ENCODE data around the gene TBX4. TPM values are rescaled to one million over a fixed set of nuclear protein-coding genes. Genes with fewer than 3 reads are reported as not detected.

The TBX4 gene
- total and polyA plus RNA-seq, 2 experiments from 2014 or later: 13.9 to 15.4 TPM

DNA sequence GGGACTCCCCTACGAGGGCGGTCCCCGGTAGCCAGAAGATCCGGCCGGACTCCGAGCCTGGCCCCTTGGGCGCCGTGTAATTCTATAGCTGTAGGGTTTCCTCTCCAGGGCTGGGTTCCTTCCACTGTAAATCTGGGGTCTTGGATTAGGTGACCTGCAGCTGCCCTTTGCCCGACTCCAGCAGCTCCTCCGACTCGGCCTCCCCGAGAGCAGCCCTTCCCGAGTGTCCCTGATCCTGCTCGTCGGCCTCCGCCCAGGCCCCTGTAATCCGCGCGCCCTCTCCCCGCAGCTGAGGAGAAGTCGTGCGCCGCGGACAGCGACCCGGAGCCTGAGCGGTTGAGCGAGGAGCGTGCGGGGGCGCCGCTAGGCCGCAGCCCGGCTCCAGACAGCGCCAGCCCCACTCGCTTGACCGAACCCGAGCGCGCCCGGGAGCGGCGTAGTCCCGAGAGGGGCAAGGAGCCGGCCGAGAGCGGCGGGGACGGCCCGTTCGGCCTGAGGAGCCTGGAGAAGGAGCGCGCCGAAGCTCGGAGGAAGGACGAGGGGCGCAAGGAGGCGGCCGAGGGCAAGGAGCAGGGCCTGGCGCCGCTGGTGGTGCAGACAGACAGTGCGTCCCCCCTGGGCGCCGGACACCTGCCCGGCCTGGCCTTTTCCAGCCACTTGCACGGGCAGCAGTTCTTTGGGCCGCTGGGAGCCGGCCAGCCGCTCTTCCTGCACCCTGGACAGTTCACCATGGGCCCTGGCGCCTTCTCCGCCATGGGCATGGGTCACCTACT, 47.1 kb upstream of the TBX4 start:
- no peaks in the 10 kb centered on the region for H3K9me2 ChIP-seq (replicated peaks; ENCODE audit: insufficient read depth)
- H4K20me1 ChIP-seq (ENCODE audit: insufficient read depth, poor library complexity, severe bottlenecking): peaks cover 24% of the 10 kb centered on the region
- H3K9me3 ChIP-seq (ENCODE audit: low read depth): no peaks in the 10 kb centered on the region
- 19% methylated on average over 71 of the region's 71 CpGs for WGBS (ENCODE audit: low lambda C conversion rate, missing lambda C conversion rate)
- peak overlapping the region; percentile 99 for H3K4me2 ChIP-seq
- peaks cover 21% of the 10 kb centered on the region for H3K4me1 ChIP-seq (ENCODE audit: insufficient read depth)
- H3K79me2 ChIP-seq: peaks cover 86% of the 10 kb centered on the region
- H3K4me3 ChIP-seq: peak overlapping the region; percentile 65
- peak overlapping the region; percentile 99 for H3K27ac ChIP-seq
- TF ChIP-seq EZH2 (IDR thresholded peaks at IDR 0.05; ENCODE audit: borderline replicate concordance) (peak; percentile 65), EZH2phosphoT487 (IDR thresholded peaks at IDR 0.05; ENCODE audit: low read depth, severe bottlenecking, unreplicated experiment) (peak; percentile 56)
- TF ChIP-seq, protein P1, sequence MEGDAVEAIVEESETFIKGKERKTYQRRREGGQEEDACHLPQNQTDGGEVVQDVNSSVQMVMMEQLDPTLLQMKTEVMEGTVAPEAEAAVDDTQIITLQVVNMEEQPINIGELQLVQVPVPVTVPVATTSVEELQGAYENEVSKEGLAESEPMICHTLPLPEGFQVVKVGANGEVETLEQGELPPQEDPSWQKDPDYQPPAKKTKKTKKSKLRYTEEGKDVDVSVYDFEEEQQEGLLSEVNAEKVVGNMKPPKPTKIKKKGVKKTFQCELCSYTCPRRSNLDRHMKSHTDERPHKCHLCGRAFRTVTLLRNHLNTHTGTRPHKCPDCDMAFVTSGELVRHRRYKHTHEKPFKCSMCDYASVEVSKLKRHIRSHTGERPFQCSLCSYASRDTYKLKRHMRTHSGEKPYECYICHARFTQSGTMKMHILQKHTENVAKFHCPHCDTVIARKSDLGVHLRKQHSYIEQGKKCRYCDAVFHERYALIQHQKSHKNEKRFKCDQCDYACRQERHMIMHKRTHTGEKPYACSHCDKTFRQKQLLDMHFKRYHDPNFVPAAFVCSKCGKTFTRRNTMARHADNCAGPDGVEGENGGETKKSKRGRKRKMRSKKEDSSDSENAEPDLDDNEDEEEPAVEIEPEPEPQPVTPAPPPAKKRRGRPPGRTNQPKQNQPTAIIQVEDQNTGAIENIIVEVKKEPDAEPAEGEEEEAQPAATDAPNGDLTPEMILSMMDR (IDR thresholded peaks at IDR 0.05; ENCODE audit: poor library complexity): no peak
- no peak for DNase-seq (ENCODE audit: low spot score)
- no peak overlapping the region for H2AFZ ChIP-seq
- peaks cover 75% of the 10 kb centered on the region for H3K27me3 ChIP-seq
- no peaks in the 10 kb centered on the region for H3K36me3 ChIP-seq (replicated peaks; ENCODE audit: insufficient read depth, low read depth)

GRCh38 chr17:61405686-61406536, 46.3 kb upstream of the TBX4 start:
- WGBS (ENCODE audit: low lambda C conversion rate, missing lambda C conversion rate): 36% methylated on average over 37 of the region's 37 CpGs
- Histone ChIP-seq H3K27me3 (peaks cover 70% of the 10 kb centered on the region), H3K4me1 (ENCODE audit: insufficient read depth) (peaks cover 27% of the 10 kb centered on the region), H3K27ac (peak overlapping the region; percentile 99), H3K4me2 (peak overlapping the region; percentile 99), H3K79me2 (peaks cover 80% of the 10 kb centered on the region), H3K4me3 (no peak overlapping the region), H3K36me3 (replicated peaks; ENCODE audit: insufficient read depth, low read depth) (no peaks in the 10 kb centered on the region), H3K9me2 (replicated peaks; ENCODE audit: insufficient read depth) (no peaks in the 10 kb centered on the region), H3K9me3 (ENCODE audit: low read depth) (no peaks in the 10 kb centered on the region), H2AFZ (no peak overlapping the region), H4K20me1 (ENCODE audit: insufficient read depth, poor library complexity, severe bottlenecking) (peaks cover 20% of the 10 kb centered on the region)
- TF ChIP-seq, protein P1 (IDR thresholded peaks at IDR 0.05; ENCODE audit: poor library complexity): no peak
- no peak for TF ChIP-seq EZH2phosphoT487 (IDR thresholded peaks at IDR 0.05; ENCODE audit: low read depth, severe bottlenecking, unreplicated experiment)
- no peak for TF ChIP-seq EZH2 (IDR thresholded peaks at IDR 0.05; ENCODE audit: borderline replicate concordance)
- no peak for DNase-seq (ENCODE audit: low spot score)

GRCh38 chr17:61406537-61406845, 45.7 kb upstream of the TBX4 start:
- peak overlapping the region; percentile 99 for H3K4me2 ChIP-seq
- no peaks in the 10 kb centered on the region for H3K9me2 ChIP-seq (replicated peaks; ENCODE audit: insufficient read depth)
- WGBS (ENCODE audit: low lambda C conversion rate, missing lambda C conversion rate): 50% methylated on average over 1 of the region's 1 CpG
- H3K36me3 ChIP-seq (replicated peaks; ENCODE audit: insufficient read depth, low read depth): no peaks in the 10 kb centered on the region
- H3K79me2 ChIP-seq: peaks cover 74% of the 10 kb centered on the region
- no peak overlapping the region for H3K4me3 ChIP-seq
- peaks cover 27% of the 10 kb centered on the region for H3K4me1 ChIP-seq (ENCODE audit: insufficient read depth)
- TF ChIP-seq EZH2phosphoT487 (IDR thresholded peaks at IDR 0.05; ENCODE audit: low read depth, severe bottlenecking, unreplicated experiment): no peak
- no peak for TF ChIP-seq EZH2 (IDR thresholded peaks at IDR 0.05; ENCODE audit: borderline replicate concordance)
- H4K20me1 ChIP-seq (ENCODE audit: insufficient read depth, poor library complexity, severe bottlenecking): peaks cover 18% of the 10 kb centered on the region
- peaks cover 65% of the 10 kb centered on the region for H3K27me3 ChIP-seq
- H2AFZ ChIP-seq: no peak overlapping the region
- DNase-seq (ENCODE audit: low spot score): no peak
- H3K27ac ChIP-seq: peak overlapping the region; percentile 99
- no peaks in the 10 kb centered on the region for H3K9me3 ChIP-seq (ENCODE audit: low read depth)
